Activated T-cell treated with anti-CD3 and anti-CD28 coated beads, Interleukin-2, amount 50 U/mL, for 4 hours (primary cell): Measurements from ENCODE around the gene AK3. TPM values are rescaled to one million over a fixed set of nuclear protein-coding genes. Genes with fewer than 3 reads are reported as not detected.
"Not testable (repeated sequence)": the region's sequence is repeated elsewhere in the genome, so short reads cannot be mapped to it uniquely, and the experiment has no call there.

Experiments used
- ATAC-seq, 2 donors: fragments of 200-7000 bp; cut with Tn5 transposase; one replicate each; pipeline ENCODE4 v1.10.0; 2021
- DNase-seq: peaks from one replicate; pipeline ENCODE4 v3.0.0-alpha.2; 2020
- H3K27me3 Mint-ChIP-seq: one replicate; pipeline ENCODE4 v1.8.0; 2021; ENCODE audit warnings: low read depth, mixed read lengths
- H3K36me3 Mint-ChIP-seq: one replicate; pipeline ENCODE4 v1.8.0; 2022; ENCODE audit warnings: mixed read lengths; ENCODE audit not compliant: insufficient read depth
- H3K4me1 Mint-ChIP-seq: one replicate; pipeline ENCODE4 v1.8.0; 2021; ENCODE audit warnings: low read depth, mixed read lengths
- H3K4me3 Mint-ChIP-seq: one replicate; pipeline ENCODE4 v1.8.0; 2021; ENCODE audit warnings: mild to moderate bottlenecking, moderate library complexity, mixed read lengths
- H3K9me3 Mint-ChIP-seq: one replicate; pipeline ENCODE4 v1.8.0; 2021; ENCODE audit warnings: mixed read lengths
- total RNA-seq, 3 donors: library from RNA; stranded (reverse); gene quantifications; one replicate each; pipeline ENCODE4 v1.2.1, GENCODE V29; 2021

The AK3 gene
- total RNA-seq, 3 donors from 2014 or later, result 14.7 to 21.3 (median 17.3) TPM

DNA sequence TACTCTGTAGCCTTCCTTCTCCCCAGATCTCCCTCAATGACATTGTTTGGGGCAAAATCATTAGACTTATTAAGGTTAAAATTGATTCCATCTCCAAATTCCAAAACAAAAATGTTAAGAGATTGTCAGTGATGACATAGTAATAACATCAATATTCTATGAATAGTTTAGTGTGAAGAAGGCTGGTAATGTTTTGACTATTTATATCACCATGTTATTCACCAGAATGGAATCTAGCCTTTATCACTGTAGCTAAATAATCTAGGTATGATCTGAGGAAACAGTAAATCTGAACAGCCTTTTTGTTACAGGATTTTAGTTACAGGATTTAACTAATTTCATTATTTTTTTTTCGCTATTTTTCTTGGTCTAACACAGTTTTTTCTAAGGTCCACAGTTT lies 79.8 kb downstream of the AK3 start:
- Mint-ChIP-seq H3K9me3 (no peaks in the 10 kb centered on the region), H3K27me3 (no peaks in the 10 kb centered on the region), H3K4me1 (peaks cover 43% of the 10 kb centered on the region), H3K36me3 (peaks cover 2% of the 10 kb centered on the region), H3K4me3 (peak overlapping the region; percentile 96)
- ATAC-seq (no peak), DNase-seq (no peak)

- H3K4me3 Mint-ChIP-seq, H3K9me3 Mint-ChIP-seq, DNase-seq, H3K36me3 Mint-ChIP-seq, H3K27me3 Mint-ChIP-seq, ATAC-seq: not testable (repeated sequence)
- peaks cover 38% of the 10 kb centered on the region for H3K4me1 Mint-ChIP-seq
Measured at GRCh38 chr9:4660665-4661064, 80.3 kb downstream of the AK3 start.

Other genes starting within 250 kb of the AK3 start
- 1 to 10 TPM; 3.0 to 3.6 (median 3.1) TPM for gene PLPP6, start 78.9 kb downstream of the AK3 start, total RNA-seq
- gene SPATA6L, start 74.7 kb downstream of the AK3 start, total RNA-seq, result under 1 TPM in 2 of 3 donors, not detected in 1; 0.30 to 0.50 TPM
- 10 to 100 TPM; 14.7 to 16.6 (median 16.2) TPM for gene CDC37L1, start 61.6 kb downstream of the AK3 start, total RNA-seq
- 10 to 100 TPM; 59.8 to 63.4 (median 62.2) TPM for gene RCL1, start 51.7 kb upstream of the AK3 start, total RNA-seq
- gene JAK2, start 244.1 kb upstream of the AK3 start, total RNA-seq, result 10 to 100 TPM; 39.9 to 44.5 (median 41.6) TPM